Measurements from ENCODE around the gene ZCCHC24.

The ZCCHC24 gene

GRCh38 chr10:79353726-79354125, 91.7 kb downstream of the ZCCHC24 start:
- no peaks in the 10 kb centered on the region for H3K4me1 ChIP-seq (ENCODE audit: control insufficient read depth, low read depth, low read length)
- H3K79me2 ChIP-seq (ENCODE audit: control insufficient read depth, insufficient read depth, low read length) = peaks cover 2% of the 10 kb centered on the region
- H3K4ac ChIP-seq (ENCODE audit: low read depth, low read length) = no peak overlapping the region
- no peak for DNase-seq
- peaks cover 12% of the 10 kb centered on the region for H3K36me3 ChIP-seq (ENCODE audit: control insufficient read depth, insufficient read depth, low read length)
- H3K4me2 ChIP-seq (ENCODE audit: low read length) = no peak overlapping the region
- peaks cover 8% of the 10 kb centered on the region for H3K79me1 ChIP-seq (ENCODE audit: low read length)
- WGBS (ENCODE audit: extremely low coverage, insufficient coverage, low lambda C conversion rate) = no CpG with 5 or more reads among the region's 11 CpGs
- H2BK5ac ChIP-seq (ENCODE audit: low read length) = no peak overlapping the region
- H3K4me3 ChIP-seq (ENCODE audit: low read length) = no peak overlapping the region
- H3K9ac ChIP-seq (ENCODE audit: low read length) = no peak overlapping the region
- H4K8ac ChIP-seq (ENCODE audit: low read depth, low read length) = no peak overlapping the region
- no peak overlapping the region for H3K27ac ChIP-seq (ENCODE audit: low read depth, low read length)
- H2BK15ac ChIP-seq (replicated peaks; ENCODE audit: low read depth) = no peak overlapping the region
- no peak overlapping the region for H2BK120ac ChIP-seq (ENCODE audit: low read depth, low read length)
- H3K23ac ChIP-seq (ENCODE audit: low read length) = no peak overlapping the region
- H3K56ac ChIP-seq (ENCODE audit: low read length) = no peak overlapping the region
- H3K18ac ChIP-seq (ENCODE audit: low read length) = no peak overlapping the region
- H2AK5ac ChIP-seq (ENCODE audit: low read length) = no peak overlapping the region
- H3K27me3 ChIP-seq (ENCODE audit: insufficient read depth, low read length, poor library complexity) = no peaks in the 10 kb centered on the region
- H4K5ac ChIP-seq (ENCODE audit: low read length) = no peak overlapping the region

- no peak overlapping the region for H3K18ac ChIP-seq (ENCODE audit: low read length)
- DNase-seq = no peak
- no peak overlapping the region for H2BK120ac ChIP-seq (ENCODE audit: low read depth, low read length)
- no peak overlapping the region for H3K56ac ChIP-seq (ENCODE audit: low read length)
- no peak overlapping the region for H2BK5ac ChIP-seq (ENCODE audit: low read length)
- H3K4me3 ChIP-seq (ENCODE audit: low read length) = no peak overlapping the region
- H3K23ac ChIP-seq (ENCODE audit: low read length) = no peak overlapping the region
- H3K36me3 ChIP-seq (ENCODE audit: control insufficient read depth, insufficient read depth, low read length) = peaks cover 12% of the 10 kb centered on the region
- H3K27me3 ChIP-seq (ENCODE audit: insufficient read depth, low read length, poor library complexity) = no peaks in the 10 kb centered on the region
- no peak overlapping the region for H4K5ac ChIP-seq (ENCODE audit: low read length)
- no peak overlapping the region for H2BK15ac ChIP-seq (replicated peaks; ENCODE audit: low read depth)
- peaks cover 9% of the 10 kb centered on the region for H3K79me2 ChIP-seq (ENCODE audit: control insufficient read depth, insufficient read depth, low read length)
- H3K79me1 ChIP-seq (ENCODE audit: low read length) = peaks cover 14% of the 10 kb centered on the region
- no peak overlapping the region for H3K27ac ChIP-seq (ENCODE audit: low read depth, low read length)
- no CpG with 5 or more reads among the region's 8 CpGs for WGBS (ENCODE audit: extremely low coverage, insufficient coverage, low lambda C conversion rate)
- peaks cover 4% of the 10 kb centered on the region for H3K4me1 ChIP-seq (ENCODE audit: control insufficient read depth, low read depth, low read length)
- H3K4me2 ChIP-seq (ENCODE audit: low read length) = no peak overlapping the region
- H2AK5ac ChIP-seq (ENCODE audit: low read length) = no peak overlapping the region
- H3K4ac ChIP-seq (ENCODE audit: low read depth, low read length) = no peak overlapping the region
- no peak overlapping the region for H4K8ac ChIP-seq (ENCODE audit: low read depth, low read length)
- no peak overlapping the region for H3K9ac ChIP-seq (ENCODE audit: low read length)
Observed at GRCh38 chr10:79353000-79353406, 92.4 kb downstream of the ZCCHC24 start.

GRCh38 chr10:79352035-79352877, 93.2 kb downstream of the ZCCHC24 start:
- H2BK15ac ChIP-seq (replicated peaks; ENCODE audit: low read depth) = no peak overlapping the region
- H2AK5ac ChIP-seq (ENCODE audit: low read length) = no peak overlapping the region
- H3K9ac ChIP-seq (ENCODE audit: low read length) = no peak overlapping the region
- H3K27ac ChIP-seq (ENCODE audit: low read depth, low read length) = no peak overlapping the region
- H3K4me3 ChIP-seq (ENCODE audit: low read length) = no peak overlapping the region
- no peak overlapping the region for H3K56ac ChIP-seq (ENCODE audit: low read length)
- H2BK120ac ChIP-seq (ENCODE audit: low read depth, low read length) = no peak overlapping the region
- no peaks in the 10 kb centered on the region for H3K27me3 ChIP-seq (ENCODE audit: insufficient read depth, low read length, poor library complexity)
- no peak overlapping the region for H4K5ac ChIP-seq (ENCODE audit: low read length)
- H3K79me2 ChIP-seq (ENCODE audit: control insufficient read depth, insufficient read depth, low read length) = peaks cover 9% of the 10 kb centered on the region
- H3K4me1 ChIP-seq (ENCODE audit: control insufficient read depth, low read depth, low read length) = peaks cover 4% of the 10 kb centered on the region
- H3K18ac ChIP-seq (ENCODE audit: low read length) = no peak overlapping the region
- no peak overlapping the region for H3K4ac ChIP-seq (ENCODE audit: low read depth, low read length)
- no peak overlapping the region for H4K8ac ChIP-seq (ENCODE audit: low read depth, low read length)
- no peak for DNase-seq
- H3K23ac ChIP-seq (ENCODE audit: low read length) = no peak overlapping the region
- peaks cover 14% of the 10 kb centered on the region for H3K79me1 ChIP-seq (ENCODE audit: low read length)
- no CpG with 5 or more reads among the region's 11 CpGs for WGBS (ENCODE audit: extremely low coverage, insufficient coverage, low lambda C conversion rate)
- no peak overlapping the region for H2BK5ac ChIP-seq (ENCODE audit: low read length)
- H3K4me2 ChIP-seq (ENCODE audit: low read length) = no peak overlapping the region
- peaks cover 12% of the 10 kb centered on the region for H3K36me3 ChIP-seq (ENCODE audit: control insufficient read depth, insufficient read depth, low read length)

- Histone ChIP-seq H2BK120ac (ENCODE audit: low read depth, low read length) (no peak overlapping the region), H4K8ac (ENCODE audit: low read depth, low read length) (no peak overlapping the region), H3K27ac (ENCODE audit: low read depth, low read length) (no peak overlapping the region), H3K79me2 (ENCODE audit: control insufficient read depth, insufficient read depth, low read length) (peaks cover 9% of the 10 kb centered on the region), H2BK5ac (ENCODE audit: low read length) (no peak overlapping the region), H3K4me3 (ENCODE audit: low read length) (no peak overlapping the region), H3K4me1 (ENCODE audit: control insufficient read depth, low read depth, low read length) (peaks cover 4% of the 10 kb centered on the region), H3K79me1 (ENCODE audit: low read length) (peaks cover 14% of the 10 kb centered on the region), H3K27me3 (ENCODE audit: insufficient read depth, low read length, poor library complexity) (no peaks in the 10 kb centered on the region), H3K36me3 (ENCODE audit: control insufficient read depth, insufficient read depth, low read length) (peaks cover 12% of the 10 kb centered on the region), H3K56ac (ENCODE audit: low read length) (no peak overlapping the region), H3K18ac (ENCODE audit: low read length) (no peak overlapping the region), H2BK15ac (replicated peaks; ENCODE audit: low read depth) (no peak overlapping the region), H3K4ac (ENCODE audit: low read depth, low read length) (no peak overlapping the region), H3K4me2 (ENCODE audit: low read length) (no peak overlapping the region), H2AK5ac (ENCODE audit: low read length) (no peak overlapping the region), H3K9ac (ENCODE audit: low read length) (no peak overlapping the region), H4K5ac (ENCODE audit: low read length) (no peak overlapping the region), H3K23ac (ENCODE audit: low read length) (no peak overlapping the region)
- DNase-seq = no peak
- WGBS (ENCODE audit: extremely low coverage, insufficient coverage, low lambda C conversion rate) = no CpG with 5 or more reads among the region's 13 CpGs
Observed at GRCh38 chr10:79351332-79351731, 94.1 kb downstream of the ZCCHC24 start.

- H3K36me3 ChIP-seq (ENCODE audit: control insufficient read depth, insufficient read depth, low read length) = peaks cover 12% of the 10 kb centered on the region
- H2BK15ac ChIP-seq (replicated peaks; ENCODE audit: low read depth) = no peak overlapping the region
- H3K23ac ChIP-seq (ENCODE audit: low read length) = no peak overlapping the region
- H3K4me2 ChIP-seq (ENCODE audit: low read length) = no peak overlapping the region
- H2BK120ac ChIP-seq (ENCODE audit: low read depth, low read length) = no peak overlapping the region
- H3K4me1 ChIP-seq (ENCODE audit: control insufficient read depth, low read depth, low read length) = peaks cover 4% of the 10 kb centered on the region
- no peak overlapping the region for H2BK5ac ChIP-seq (ENCODE audit: low read length)
- no peak overlapping the region for H3K27ac ChIP-seq (ENCODE audit: low read depth, low read length)
- no peak overlapping the region for H3K4me3 ChIP-seq (ENCODE audit: low read length)
- H3K4ac ChIP-seq (ENCODE audit: low read depth, low read length) = no peak overlapping the region
- peaks cover 9% of the 10 kb centered on the region for H3K79me2 ChIP-seq (ENCODE audit: control insufficient read depth, insufficient read depth, low read length)
- H3K79me1 ChIP-seq (ENCODE audit: low read length) = peaks cover 14% of the 10 kb centered on the region
- H4K8ac ChIP-seq (ENCODE audit: low read depth, low read length) = no peak overlapping the region
- DNase-seq = no peak
- no CpG with 5 or more reads among the region's 21 CpGs for WGBS (ENCODE audit: extremely low coverage, insufficient coverage, low lambda C conversion rate)
- no peaks in the 10 kb centered on the region for H3K27me3 ChIP-seq (ENCODE audit: insufficient read depth, low read length, poor library complexity)
- H3K9ac ChIP-seq (ENCODE audit: low read length) = no peak overlapping the region
- H4K5ac ChIP-seq (ENCODE audit: low read length) = no peak overlapping the region
- H3K18ac ChIP-seq (ENCODE audit: low read length) = no peak overlapping the region
- no peak overlapping the region for H2AK5ac ChIP-seq (ENCODE audit: low read length)
- no peak overlapping the region for H3K56ac ChIP-seq (ENCODE audit: low read length)
Observed at GRCh38 chr10:79350407-79351154, 94.8 kb downstream of the ZCCHC24 start.

All from mesendoderm (in vitro differentiated cells).